ENCODE results near the gene PIPOX.

PIPOX gene

GRCh38 chr17:29042679-29043538 lies at the start of gene PIPOX:
PIPOX (plus strand) TSS chr17:29043141; CDS start chr17:29043226, 85 bp downstream.
- Histone ChIP-seq H3K36me3 (no peaks in the 10 kb centered on the region), H3K27ac (no peak within 1 kb of the TSS), H3K4me1 (peaks cover 0 to 6% (median 2%) of the 10 kb centered on the region in 4 donors), H3K4me3 (no peak within 1 kb of the TSS), H3K27me3 (peaks cover 0 to 5% of the 10 kb centered on the region in 2 donors), H3K9me3 (no peaks in the 10 kb centered on the region)
- no peak for DNase-seq
- intact Hi-C loops (cut with DNase I; ENCODE audit: low total_unique reads): no loop called here
- no peak for TF ChIP-seq CTCF (IDR thresholded peaks at IDR 0.05)

- H3K4me3 ChIP-seq: no peak overlapping the region
- DNase-seq: no peak
- no peak overlapping the region for H3K27ac ChIP-seq
- no peak for TF ChIP-seq CTCF (IDR thresholded peaks at IDR 0.05)
- intact Hi-C loops (cut with DNase I; ENCODE audit: low total_unique reads): loop anchor here (10.0 kb wide), 1 partner anchor 61 kb away; no protein-coding TSS in a partner anchor
- H3K9me3 ChIP-seq: no peaks in the 10 kb centered on the region
- no peaks in the 10 kb centered on the region for H3K4me1 ChIP-seq
- H3K27me3 ChIP-seq: peaks cover 0 to 41% of the 10 kb centered on the region in 2 donors
- H3K36me3 ChIP-seq: no peaks in the 10 kb centered on the region
These were observed 49.1 kb upstream of the PIPOX start for GRCh38 chr17:28993645-28994426.

GRCh38 chr17:28996554-28997096 lies 46.3 kb upstream of the PIPOX start:
- TF ChIP-seq CTCF (IDR thresholded peaks at IDR 0.05): no peak
- H3K4me1 ChIP-seq: no peaks in the 10 kb centered on the region
- no peak overlapping the region for H3K4me3 ChIP-seq
- no peak for DNase-seq
- H3K9me3 ChIP-seq: no peaks in the 10 kb centered on the region
- H3K27ac ChIP-seq: no peak overlapping the region
- no peaks in the 10 kb centered on the region for H3K36me3 ChIP-seq
- intact Hi-C loops (cut with DNase I; ENCODE audit: low total_unique reads): loop anchor here (10.0 kb wide), 1 partner anchor 58 kb away; no protein-coding TSS in a partner anchor
- peaks cover 0 to 32% of the 10 kb centered on the region in 2 donors for H3K27me3 ChIP-seq

- no peak for TF ChIP-seq CTCF (IDR thresholded peaks at IDR 0.05)
- no peak overlapping the region for H3K27ac ChIP-seq
- intact Hi-C loops (cut with DNase I; ENCODE audit: low total_unique reads): loop anchor here (10.0 kb wide), 1 partner anchor 57 kb away; no protein-coding TSS in a partner anchor
- no peak for DNase-seq
- H3K4me3 ChIP-seq: no peak overlapping the region
- H3K4me1 ChIP-seq: no peaks in the 10 kb centered on the region
- H3K9me3 ChIP-seq: no peaks in the 10 kb centered on the region
- H3K36me3 ChIP-seq: no peaks in the 10 kb centered on the region
- H3K27me3 ChIP-seq: peaks cover 0 to 37% of the 10 kb centered on the region in 2 donors
These were observed 45.1 kb upstream of the PIPOX start for GRCh38 chr17:28997806-28998205.

GRCh38 chr17:28999206-28999605 lies 43.7 kb upstream of the PIPOX start:
- no peaks in the 10 kb centered on the region for H3K9me3 ChIP-seq
- peaks cover 0 to 51% of the 10 kb centered on the region in 2 donors for H3K27me3 ChIP-seq
- H3K4me1 ChIP-seq: no peaks in the 10 kb centered on the region
- no peak overlapping the region for H3K27ac ChIP-seq
- intact Hi-C loops (cut with DNase I; ENCODE audit: low total_unique reads): loop anchor here (10.0 kb wide), 1 partner anchor 56 kb away; no protein-coding TSS in a partner anchor
- TF ChIP-seq CTCF (IDR thresholded peaks at IDR 0.05): no peak
- H3K4me3 ChIP-seq: no peak overlapping the region
- H3K36me3 ChIP-seq: no peaks in the 10 kb centered on the region
- no peak for DNase-seq
